GM18520 (cell line): ENCODE results near the gene TSPAN15.
"Not testable (repeated sequence)": the region's sequence is repeated elsewhere in the genome, so short reads cannot be mapped to it uniquely, and the experiment has no call there.

Experiments
- ATAC-seq: cut with Tn5 transposase; IDR thresholded peaks from one replicate; pipeline ENCODE4 v1.9.1; 2021; ENCODE audit not compliant: unreplicated experiment

TSPAN15 gene

DNA sequence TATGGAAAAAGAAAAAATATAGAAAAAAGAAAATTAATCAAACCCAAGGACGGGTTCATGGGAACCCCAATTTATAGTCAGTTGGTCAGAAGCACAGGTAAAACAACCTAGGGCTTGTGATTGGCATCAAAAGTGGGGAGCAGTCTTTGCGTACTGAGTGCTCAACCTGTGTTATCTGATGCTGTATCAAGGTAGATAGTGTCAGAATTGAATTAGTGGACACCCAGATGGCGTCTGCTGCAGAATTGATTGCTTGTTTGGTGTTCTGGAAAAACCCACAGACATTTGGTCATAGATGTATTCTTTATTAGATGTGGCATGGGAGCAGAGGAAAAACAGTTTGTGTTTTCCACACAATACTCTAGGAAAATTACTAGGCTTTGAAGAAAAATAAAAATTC is 82.4 kb downstream of the TSPAN15 start:
- ATAC-seq: no peak

- ATAC-seq: not testable (repeated sequence)
Measured at GRCh38 chr10:69536521-69536920, 85.3 kb downstream of the TSPAN15 start.

- ATAC-seq: no peak
Measured at GRCh38 chr10:69537449-69537848, 86.2 kb downstream of the TSPAN15 start.

DNA sequence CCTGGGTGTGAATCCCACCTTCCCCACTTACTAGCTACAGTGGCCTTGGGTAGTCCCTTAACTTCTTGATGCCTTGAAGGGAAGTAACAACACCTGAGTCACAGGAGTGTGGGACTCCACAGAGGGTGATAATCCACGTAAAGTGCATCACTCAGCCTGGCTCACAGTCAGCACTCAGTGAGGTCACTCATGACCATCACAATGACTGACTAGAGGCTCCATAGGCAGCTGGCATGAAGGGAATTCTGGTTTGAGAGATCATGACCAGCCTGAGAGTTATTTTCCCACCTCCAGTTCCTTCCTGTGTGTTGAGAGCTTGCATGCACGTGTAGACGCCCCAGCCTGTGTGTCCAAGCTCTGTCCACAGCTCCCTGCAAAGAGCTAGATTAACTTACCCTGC is 87.2 kb downstream of the TSPAN15 start:
- no peak for ATAC-seq

DNA sequence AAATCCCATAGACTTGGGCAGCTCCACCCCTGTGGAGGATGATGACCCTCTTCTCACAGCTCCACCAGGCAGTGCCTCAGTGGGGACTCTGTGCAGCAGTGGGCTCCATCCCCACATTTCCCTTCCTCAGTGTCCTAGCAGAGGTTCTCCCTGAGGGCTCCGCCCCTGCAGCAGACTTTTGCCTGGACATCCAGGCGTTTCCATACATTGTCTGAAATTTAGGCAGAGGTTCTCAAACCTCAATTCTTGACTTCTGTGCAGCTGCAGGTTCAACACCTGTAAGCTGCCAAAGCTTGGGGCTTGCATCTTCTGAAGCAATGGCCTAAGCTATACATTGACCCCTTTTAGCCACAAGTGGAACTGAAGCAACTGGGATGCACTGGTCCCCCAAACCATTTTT is 90.2 kb downstream of the TSPAN15 start:
- ATAC-seq: no peak

GRCh38 chr10:69549959-69550358 is 98.7 kb downstream of the TSPAN15 start:
- no peak for ATAC-seq

- ATAC-seq: no peak
Measured at GRCh38 chr10:69552268-69552667, 101.0 kb downstream of the TSPAN15 start.

DNA sequence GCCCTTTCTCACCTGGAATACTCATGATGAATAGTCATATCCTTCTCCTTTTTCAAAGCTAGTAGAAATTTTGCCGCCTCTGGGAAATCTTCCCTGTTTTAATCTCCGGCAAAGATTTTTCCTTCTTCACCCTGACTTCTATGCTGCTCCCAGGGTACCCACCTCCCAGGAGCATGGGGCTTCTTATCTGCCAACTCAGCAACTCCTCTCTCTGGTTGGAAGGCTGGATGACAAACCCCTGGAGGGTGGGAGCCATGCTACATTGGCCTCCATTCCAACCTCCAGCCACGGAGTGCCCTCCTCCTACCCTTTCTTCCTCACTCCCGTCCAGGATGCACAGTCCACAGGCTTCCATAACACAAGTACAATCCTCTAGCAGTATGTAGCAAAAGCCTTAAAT is 102.1 kb downstream of the TSPAN15 start:
- ATAC-seq: no peak

DNA sequence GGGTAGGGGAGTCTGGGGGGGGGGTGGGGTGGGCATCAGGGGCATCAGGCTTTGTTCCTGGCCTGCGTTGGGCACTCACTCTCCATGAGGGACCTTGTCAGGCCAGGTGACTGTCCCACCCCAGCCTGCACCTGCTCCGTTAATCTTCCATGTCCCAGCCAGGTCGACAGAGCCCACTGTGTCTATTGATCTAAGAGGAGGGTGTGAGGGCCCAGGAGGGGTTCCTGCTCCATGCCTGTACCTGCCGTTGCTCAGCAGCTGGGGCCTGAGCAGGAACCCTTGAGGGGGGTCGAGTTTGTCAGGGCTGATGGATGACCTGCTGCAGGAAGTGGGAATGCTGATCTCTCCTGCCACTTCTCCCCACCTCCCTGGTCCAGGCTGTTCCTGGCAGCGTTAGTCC is 103.3 kb downstream of the TSPAN15 start:
- no peak for ATAC-seq
